GM12874 (cell line): ENCODE measurements around the gene UBE2G2.

Experiments used
- CTCF ChIP-seq: IDR thresholded peaks from 2 replicates; pipeline ENCODE4 v1.5.1; 2011; ENCODE audit warnings: low read depth, mild to moderate bottlenecking, control low read depth, low read length, moderate library complexity; ENCODE audit not compliant: insufficient read depth

UBE2G2 gene

GRCh38 chr21:44735821-44736220, 65.8 kb downstream of the UBE2G2 start:
- TF ChIP-seq CTCF = no peak

- TF ChIP-seq CTCF = no peak
These were observed 66.8 kb downstream of the UBE2G2 start for GRCh38 chr21:44734841-44735240.

DNA sequence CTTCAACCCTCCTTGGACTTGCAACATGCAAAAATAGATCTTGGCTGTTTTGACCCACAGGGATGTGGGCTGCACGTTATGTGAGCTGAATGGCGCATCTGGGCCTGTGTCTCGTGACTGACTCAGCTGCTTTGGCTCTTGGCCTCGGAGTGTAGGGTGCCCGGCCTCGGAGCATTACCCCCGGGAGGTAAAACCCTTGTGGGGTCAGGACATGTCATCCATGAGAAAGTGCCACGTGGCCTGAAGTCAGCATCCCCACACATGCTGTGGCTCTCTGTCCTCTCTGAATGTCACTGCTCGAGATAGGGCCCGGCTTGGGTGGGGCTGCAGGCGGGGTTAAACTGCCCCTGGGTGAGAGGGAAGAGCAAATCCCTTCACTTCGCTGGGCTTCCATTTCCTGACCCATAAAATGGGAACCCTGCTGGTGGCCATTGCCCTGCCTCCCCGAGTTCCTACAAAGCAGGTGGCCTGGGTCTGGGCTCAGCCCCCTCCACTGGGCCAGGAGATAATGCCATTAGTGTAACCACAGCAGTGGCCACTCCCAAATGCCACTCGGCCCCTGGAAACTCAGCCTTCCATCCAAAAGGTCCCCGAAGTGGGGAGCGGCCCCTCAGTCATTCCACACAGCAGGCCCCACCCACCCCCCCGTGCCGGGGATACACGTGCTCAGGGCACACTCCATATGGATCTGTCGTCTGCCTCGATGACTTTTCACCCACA, 67.4 kb downstream of the UBE2G2 start:
- no peak for TF ChIP-seq CTCF

GRCh38 chr21:44732956-44733355, 68.7 kb downstream of the UBE2G2 start:
- no peak for TF ChIP-seq CTCF

- no peak for TF ChIP-seq CTCF
These were observed 69.4 kb downstream of the UBE2G2 start for GRCh38 chr21:44732263-44732662.

- no peak for TF ChIP-seq CTCF
These were observed 70.6 kb downstream of the UBE2G2 start for GRCh38 chr21:44730951-44731579.

- TF ChIP-seq CTCF = no peak
These were observed 71.6 kb downstream of the UBE2G2 start for GRCh38 chr21:44730028-44730395.
